GM21381 (cell line): Measurements from ENCODE around the gene AHNAK2.
"Not testable (repeated sequence)": the region's sequence is repeated elsewhere in the genome, so short reads cannot be mapped to it uniquely, and the experiment has no call there.

Experiments
- ATAC-seq: cut with Tn5 transposase; IDR thresholded peaks from one replicate; pipeline ENCODE4 v1.9.1; 2021; ENCODE audit warnings: mild to moderate bottlenecking, moderate library complexity; ENCODE audit not compliant: unreplicated experiment

AHNAK2 gene

DNA sequence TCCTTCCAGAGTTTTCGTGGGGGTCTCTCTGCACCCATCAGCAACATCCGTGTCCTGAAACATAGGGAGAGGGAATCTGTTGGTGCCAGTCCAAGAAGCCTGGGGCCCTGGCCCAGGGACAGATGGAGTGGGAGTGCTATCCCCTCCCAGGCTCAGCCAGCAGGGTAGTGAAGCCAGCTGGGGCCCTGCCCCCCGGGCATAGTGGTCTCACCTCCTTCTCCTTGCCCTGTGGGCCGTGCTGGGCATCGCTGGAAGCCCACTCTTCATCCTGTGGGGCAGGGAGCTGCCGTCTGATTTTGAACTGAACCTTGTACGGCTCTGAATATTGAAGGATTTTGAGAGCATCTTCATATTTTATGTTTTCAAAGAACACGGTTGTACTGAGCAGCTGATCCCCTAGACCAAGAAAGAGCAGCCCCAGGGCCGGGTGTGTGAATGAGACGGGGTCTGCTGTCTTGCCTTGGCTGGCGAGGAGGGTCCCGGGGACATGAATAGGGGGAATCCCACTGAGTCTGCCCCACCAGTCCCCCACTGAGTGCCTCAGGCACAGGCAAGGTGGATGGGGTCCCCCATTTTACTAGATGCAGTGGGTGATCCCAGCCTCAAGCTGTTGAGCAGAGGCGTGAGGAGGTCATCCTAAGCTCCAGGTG, 23.3 kb downstream of the AHNAK2 start:
- ATAC-seq: no peak

DNA sequence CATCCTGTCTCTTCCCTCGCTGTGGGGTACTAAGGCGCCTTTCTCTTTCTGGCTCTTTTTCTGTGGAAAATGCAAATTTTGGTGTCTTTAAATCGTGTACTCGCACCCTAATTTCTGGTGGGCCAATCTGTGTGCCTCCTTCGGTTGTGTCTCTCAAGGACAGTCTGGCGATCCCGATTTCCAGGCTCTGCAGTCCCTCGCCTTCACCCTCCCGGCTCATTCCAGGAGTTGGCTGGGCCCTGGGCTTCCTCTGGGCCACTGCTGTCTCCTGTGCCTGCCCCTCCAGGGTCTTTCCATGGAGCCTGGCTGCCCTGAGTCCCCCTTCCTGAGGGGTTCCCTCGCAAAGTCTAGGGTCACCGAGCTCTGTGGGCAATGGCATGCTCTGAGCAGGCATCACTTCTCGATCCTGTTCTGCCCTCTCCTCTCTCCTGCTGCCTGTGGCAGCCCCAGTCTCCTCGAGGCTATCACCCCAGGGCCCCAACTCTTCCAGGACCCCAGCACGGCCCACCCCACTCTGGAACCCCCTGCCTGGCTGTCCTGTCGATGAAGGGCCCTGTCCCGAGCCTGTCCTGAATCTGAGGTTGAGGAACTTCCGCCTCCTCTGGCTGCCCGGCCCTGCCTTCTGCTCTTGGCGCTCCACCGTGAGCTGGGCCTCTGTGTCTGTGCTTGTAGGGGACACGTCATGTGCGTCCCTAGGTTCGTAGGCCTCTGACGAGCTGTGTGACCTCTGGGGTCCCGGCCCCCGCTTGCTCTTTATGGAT, 24.1 kb downstream of the AHNAK2 start:
- ATAC-seq: no peak

DNA sequence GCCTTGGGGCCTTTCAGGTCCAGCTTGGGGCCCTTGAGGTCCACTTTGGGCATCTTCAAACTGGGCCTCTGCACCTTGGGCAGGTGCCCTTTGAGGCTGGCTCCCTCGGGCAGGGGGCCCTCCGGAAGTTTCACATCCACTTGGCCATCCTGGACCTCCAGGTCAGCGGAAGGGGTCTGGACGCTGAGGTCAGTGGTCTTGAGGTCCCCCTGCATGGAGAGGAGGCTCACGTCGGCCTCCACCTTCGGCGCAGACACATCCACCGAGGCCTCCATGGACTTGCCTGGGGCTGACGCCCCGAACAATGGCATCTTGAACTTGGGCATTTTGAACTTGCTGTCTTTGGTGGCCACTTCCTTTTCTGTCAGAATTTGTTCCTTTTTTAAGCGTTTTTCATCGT, 25.1 kb downstream of the AHNAK2 start:
- no peak for ATAC-seq

DNA sequence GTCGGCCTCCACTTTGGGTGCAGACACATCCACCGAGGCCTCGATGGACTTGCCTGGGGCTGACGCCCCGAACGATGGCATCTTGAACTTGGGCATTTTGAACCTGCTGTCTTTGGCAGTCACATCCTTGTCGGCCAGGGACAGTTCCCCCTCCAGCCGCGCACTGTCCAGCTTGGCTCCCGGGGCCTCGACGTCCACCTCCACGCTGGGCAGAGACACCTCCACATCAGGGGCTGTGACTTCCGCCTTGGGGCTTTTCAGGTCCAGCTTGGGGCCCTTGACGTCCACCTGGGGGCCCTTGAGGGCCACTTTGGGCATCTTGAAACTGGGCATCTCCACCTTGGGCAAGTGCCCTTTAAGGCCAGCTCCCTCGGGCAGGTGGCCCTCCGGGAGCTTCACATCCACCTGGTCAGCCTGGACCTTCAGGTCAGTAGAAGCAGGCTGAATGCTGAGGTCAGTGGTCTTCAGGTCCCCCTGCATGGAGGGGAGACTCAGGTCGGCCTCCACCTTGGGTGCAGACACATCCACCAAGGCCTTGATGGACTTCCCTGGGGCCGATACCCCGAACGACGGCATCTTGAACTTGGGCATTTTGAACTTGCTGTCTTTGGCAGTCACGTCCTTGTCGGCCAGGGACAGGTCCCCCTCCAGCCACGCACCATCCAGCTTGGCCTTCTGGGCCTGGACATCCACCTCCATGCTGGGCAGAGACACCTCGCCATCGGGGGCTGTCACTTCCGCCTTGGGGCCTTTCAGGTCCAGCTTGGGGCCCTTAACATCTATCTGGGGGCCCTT, 26.1 kb downstream of the AHNAK2 start:
- ATAC-seq: not testable (repeated sequence)

DNA sequence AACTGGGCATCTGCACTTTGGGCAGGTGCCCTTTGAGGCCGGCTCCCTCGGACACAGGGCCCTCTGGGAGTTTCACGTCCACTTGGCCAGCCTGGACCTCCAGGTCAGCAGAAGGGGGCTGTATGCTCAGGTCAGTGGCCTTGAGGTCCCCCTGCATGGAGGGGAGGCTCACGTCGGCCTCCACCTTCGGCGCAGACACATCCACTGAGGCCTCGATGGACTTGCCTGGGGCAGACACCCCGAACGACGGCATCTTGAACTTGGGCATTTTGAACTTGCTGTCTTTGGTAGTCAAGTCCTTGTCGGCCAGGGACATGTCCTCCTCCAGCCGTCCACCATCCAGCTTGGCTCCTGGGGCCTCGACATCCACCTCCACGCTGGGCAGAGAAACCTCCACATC, 27.5 kb downstream of the AHNAK2 start:
- ATAC-seq: not testable (repeated sequence)

DNA sequence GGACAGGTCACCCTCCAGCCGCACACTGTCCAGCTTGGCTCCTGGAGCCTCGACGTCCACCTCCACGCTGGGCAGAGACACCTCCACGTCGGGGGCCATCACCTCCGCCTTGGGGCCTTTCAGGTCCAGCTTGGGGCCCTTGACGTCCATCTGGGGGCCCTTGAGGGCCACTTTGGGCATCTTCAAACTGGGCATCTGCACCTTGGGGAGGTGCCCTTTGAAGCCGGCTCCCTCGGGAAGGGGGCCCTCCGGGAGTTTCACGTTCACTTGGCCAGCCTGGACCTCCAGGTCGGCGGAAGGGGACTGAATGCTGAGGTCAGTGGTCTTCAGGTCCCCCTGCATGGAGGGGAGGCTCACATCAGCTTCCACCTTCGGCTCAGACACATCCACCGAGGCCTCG, 28.2 kb downstream of the AHNAK2 start:
- no peak for ATAC-seq

DNA sequence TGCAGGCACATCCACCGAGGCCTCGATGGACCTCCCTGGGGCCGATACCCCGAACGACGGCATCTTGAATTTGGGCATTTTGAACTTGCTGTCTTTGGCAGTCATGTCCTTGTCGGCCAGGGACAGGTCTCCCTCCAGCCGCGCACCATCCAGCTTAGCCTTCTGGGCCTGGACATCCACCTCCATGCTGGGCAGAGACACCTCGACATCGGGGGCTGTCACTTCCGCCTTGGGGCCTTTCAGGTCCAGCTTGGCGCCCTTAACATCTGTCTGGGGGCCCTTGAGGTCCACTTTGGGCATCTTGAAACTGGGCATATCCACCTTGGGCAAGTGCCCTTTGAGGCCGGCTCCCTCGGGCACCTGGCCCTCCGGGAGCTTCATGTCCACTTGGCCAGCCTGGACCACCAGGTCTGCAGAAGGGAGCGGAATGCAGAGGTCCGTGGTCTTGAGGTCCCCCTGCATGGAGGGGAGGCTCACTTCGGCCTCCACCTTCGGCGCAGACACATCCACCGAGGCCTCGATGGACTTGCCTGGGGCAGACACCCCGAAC, 28.7 kb downstream of the AHNAK2 start:
- not testable (repeated sequence) for ATAC-seq

DNA sequence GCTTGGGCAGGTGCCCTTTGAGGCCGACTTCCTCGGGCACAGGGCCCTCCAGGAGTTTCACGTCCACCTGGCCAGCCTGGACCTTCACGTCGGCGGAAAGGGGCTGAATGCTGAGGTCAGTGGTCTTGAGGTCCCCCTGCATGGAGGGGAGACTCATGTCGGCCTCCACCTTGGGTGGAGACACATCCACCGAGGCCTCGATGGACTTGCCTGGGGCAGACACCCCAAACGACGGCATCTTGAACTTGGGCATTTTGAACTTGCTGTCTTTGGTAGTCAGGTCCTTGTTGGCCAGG, 29.5 kb downstream of the AHNAK2 start:
- no peak for ATAC-seq

DNA sequence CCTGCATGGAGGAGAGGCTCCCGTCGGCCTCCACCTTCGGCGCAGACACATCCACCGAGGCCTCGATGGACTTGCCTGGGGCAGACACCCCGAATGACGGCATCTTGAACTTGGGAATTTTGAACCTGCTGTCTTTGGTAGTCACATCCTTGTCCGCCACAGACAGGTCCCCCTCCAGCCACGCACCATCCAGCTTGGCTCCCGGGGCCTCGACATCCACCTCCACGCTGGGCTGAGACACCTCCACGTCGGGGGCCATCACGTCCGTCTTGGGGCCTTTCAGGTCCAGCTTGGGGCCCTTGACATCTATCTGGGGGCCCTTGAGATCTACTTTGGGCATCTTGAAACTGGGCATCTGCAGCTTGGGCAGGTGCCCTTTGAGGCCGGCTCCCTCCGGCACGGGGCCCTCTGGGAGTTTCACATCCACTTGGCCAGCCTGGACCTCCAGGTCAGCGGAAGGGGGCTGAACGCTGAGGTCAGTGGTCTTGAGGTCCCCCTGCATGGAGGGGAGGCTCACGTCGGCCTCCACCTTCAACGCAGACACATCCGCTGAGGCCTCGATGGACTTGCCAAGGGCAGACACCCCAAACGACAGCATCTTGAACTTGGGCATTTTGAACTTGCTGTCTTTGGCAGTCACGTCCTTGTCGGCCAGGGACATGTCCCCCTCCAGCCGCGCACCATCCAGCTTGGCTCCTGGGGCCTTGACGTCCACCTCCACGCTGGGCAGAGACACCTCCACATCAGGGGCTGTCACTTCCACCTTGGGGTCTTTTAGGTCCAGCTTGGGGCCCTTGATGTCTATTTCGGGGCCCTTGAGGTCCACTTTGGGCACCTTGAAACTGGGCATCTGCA, 30.1 kb downstream of the AHNAK2 start:
- not testable (repeated sequence) for ATAC-seq

DNA sequence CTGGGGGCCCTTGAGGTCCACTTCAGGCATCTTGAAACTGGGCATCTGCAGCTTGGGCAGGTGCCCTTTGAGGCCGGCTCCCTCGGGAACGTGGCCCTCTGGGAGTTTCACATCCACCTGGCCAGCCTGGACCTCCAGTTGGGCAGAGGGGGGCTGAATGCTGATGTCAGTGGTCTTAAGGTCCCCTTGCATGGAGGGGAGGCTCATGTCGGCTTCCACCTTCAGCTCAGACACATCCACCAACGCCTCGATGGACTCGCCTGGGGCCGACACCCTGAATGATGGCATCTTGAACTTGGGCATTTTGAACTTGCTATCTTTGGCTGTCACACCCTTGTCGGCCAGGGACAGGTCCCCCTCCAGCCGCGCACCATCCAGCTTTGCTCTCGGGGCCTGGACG, 31.0 kb downstream of the AHNAK2 start:
- ATAC-seq: not testable (repeated sequence)

DNA sequence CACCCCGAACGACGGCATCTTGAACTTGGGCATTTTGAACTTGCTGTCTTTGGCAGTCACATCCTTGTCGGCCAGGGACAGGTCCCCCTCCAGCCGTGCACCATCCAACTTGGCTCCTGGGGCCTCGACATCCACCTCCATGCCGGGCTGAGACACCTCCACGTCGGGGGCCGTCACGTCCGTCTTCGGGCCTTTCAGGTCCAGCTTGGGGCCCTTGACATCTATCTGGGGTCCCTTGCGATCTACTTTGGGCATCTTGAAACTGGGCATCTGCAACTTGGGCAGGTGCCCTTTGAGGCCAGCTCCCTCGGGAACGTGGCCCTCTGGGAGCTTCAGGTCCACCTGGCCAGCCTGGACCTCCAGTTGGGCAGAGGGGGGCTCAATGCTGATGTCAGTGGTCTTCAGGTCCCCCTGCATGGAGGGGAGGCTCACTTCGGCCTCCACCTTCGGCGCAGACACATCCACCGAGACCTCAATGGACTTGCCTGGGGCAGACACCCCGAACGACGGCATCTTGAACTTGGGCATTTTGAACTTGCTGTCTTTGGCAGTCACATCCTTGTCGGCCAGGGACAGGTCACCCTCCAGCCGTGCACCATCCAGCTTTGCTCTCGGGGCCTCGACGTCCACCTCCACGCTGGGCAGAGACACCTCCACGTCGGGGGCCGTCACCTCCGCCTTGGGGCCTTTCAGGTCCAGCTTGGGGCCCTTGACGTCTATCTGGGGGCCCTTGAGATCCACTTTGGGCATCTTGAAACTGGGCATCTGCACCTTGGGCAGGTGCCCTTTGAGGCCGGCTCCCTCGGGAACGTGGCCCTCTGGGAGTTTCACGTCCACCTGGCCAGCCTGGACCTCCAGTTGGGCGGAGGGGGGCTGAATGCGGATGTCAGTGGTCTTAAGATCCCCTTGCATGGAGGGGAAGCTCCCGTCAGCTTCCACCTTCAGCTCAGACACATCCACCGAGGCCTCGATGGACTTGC, 31.9 kb downstream of the AHNAK2 start:
- not testable (repeated sequence) for ATAC-seq

DNA sequence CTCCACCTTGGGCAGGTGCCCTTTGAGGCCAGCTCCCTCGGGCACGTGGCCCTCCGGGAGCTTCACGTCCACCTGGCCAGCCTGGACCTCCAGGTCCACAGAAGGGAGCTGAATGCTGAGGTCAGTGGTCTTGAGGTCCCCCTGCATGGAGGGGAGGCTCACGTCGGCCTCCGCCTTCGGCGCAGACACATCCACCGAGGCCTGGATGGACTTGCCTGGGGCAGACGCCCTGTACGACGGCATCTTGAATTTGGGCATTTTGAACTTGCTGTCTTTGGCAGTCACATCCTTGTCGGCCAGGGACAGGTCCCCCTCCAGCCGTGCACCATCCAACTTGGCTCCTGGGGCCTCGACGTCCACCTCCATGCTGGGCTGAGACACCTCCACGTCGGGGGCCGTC, 32.9 kb downstream of the AHNAK2 start:
- not testable (repeated sequence) for ATAC-seq

DNA sequence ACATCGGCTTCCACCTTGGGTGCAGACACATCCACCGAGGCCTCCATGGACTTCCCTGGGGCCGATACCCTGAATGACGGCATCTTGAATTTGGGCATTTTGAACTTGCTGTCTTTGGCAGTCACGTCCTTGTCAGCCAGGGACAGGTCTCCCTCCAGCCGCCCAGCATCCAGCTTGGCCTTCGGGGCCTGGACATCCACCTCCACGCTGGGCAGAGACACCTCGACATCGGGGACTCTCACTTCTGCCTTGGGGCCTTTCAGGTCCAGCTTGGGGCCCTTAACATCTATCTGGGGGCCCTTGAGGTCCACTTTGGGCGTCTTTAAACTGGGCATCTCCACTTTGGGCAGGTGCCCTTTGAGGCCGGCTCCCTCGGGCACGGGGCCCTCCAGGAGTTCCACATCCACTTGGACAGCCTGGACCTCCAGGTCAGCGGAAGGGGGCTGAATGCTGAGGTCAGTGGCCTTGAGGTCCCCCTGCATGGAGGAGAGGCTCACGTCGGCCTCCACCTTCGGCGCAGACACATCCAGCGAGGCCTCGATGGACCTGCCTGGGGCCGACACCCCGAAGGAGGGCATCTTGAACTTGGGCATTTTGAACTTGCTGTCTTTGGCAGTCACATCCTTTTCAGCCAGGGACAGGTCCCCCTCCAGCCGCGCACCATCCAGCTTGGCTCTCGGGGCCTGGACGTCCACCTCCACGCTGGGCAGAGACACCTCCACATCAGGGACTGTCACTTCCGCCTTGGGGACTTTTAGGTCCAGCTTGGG, 33.6 kb downstream of the AHNAK2 start:
- ATAC-seq: not testable (repeated sequence)

DNA sequence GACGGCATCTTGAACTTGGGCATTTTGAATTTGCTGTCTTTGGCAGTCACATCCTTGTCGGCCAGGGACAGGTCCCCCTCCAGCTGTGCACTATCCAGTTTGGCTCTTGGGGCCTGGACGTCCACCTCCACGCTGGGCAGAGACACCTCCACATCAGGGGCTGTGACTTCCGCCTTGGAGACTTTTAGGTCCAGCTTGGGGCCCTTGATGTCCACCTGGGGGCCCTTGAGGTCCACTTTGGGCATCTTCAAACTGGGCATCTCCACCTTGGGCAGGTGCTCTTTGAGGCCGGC, 34.2 kb downstream of the AHNAK2 start:
- ATAC-seq: not testable (repeated sequence)

DNA sequence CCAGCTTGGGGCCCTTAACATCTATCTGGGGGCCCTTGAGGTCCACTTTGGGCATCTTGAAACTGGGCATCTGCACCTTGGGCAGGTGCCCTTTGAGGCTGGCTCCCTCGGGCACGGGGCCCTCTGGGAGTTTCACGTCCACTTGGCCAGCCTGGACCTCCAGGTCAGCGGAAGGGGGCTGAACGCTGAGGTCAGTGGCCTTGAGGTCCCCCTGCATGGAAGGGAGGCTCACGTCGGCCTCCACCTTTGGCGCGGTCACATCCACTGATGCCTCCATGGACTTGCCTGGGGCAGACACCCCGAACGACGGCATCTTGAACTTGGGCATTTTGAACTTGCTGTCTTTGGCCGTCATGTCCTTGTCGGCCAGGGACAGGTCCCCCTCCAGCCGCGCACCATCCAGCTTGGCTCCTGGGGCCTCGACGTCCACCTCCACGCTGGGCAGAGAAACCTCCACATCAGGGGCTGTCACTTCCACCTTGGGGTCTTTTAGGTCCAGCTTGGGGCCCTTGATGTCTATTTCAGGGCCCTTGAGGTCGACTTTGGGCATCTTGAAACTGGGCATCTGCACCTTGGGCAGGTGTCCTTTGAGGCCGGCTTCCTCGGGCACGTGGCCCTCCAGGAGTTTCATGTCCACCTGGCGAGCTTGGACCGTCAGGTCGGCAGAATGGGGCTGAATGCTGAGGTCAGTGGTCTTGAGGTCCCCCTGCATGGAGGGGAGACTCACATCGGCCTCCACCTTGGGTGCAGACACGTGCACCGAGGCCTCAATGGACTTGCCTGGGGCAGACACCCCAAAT, 34.8 kb downstream of the AHNAK2 start:
- not testable (repeated sequence) for ATAC-seq

DNA sequence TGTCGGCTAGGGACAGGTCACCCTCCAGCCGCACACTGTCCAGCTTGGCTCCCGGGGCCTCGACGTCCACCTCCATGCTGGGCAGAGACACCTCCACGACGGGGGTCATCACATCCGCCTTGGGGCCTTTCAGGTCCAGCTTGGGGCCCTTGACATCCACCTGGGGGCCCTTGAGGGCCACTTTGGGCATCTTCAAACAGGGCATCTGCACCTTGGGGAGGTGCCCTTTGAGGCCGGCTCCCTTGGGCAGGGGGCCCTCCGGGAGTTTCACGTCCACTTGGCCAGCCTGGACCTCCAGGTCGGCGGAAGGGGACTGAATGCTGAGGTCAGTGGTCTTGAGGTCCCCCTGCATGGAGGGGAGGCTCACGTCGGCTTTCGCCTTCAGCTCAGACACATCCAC, 35.6 kb downstream of the AHNAK2 start:
- no peak for ATAC-seq

DNA sequence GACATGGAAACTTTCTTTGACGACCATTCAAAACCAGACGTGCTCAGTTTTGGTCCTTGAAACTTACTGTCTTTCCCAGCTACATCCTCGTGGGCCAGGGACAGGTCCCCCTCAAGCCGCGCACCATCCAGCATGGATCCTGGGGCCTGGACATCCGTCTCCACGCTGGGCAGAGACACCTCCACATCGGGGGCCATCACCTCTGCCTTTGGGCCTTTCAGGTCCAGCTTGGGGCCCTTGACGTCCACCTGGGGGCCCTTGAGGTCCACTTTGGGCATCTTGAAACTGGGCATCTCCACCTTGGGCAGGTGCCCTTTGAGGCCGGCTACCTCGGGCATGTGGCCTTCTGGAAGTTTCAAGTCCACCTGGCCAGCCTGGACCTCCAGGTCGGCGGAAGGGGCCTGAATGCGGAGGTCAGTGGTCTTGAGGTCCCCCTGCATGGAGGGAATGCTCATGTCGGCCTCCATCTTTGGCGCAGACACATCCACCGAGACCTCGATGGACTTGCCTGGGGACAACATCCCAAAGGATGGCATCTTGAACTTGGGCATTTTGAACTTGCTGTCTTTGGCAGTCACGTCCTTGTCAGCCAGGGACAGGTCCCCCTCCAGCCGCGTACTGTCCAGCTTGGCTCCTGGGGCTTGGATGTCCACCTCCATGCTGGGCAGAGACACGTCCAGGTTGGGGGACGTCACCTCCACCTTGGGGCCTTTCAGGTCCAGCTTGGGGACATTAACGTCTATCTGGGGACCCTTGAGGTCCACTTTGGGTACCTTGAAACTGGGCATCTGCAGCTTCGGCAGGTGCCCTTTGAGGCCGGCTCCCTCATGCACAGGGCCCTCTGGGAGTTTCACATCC, 36.4 kb downstream of the AHNAK2 start:
- ATAC-seq: no peak
